ENCODE data around the gene PERM1.

GRCh38 chr1:963746-964525 is 18.0 kb downstream of the PERM1 start:
- TF ChIP-seq FOXM1 (IDR thresholded peaks at IDR 0.05; ENCODE audit: low read depth) (no peak), FOXM1 (CRISPR knock-in tag; IDR thresholded peaks at IDR 0.05; ENCODE audit: low read depth) (no peak), NKRF (IDR thresholded peaks at IDR 0.05; ENCODE audit: borderline replicate concordance) (no peak), SAP30 (IDR thresholded peaks at IDR 0.05; ENCODE audit: borderline replicate concordance, insufficient read depth, low read depth, low read length, poor library complexity, severe bottlenecking) (no peak), IRF2 (CRISPR knock-in tag; IDR thresholded peaks at IDR 0.05) (no peak)

Measured in K562 (cell line).